Mesenchymal stem cell (in vitro differentiated cells and primary cell): ENCODE measurements around the gene KCNC1.

ENCODE experiments used
- DNase-seq: peaks from one replicate; pipeline ENCODE4 v3.0.0-alpha.2; 2013
- H2AFZ ChIP-seq: one replicate; pipeline ENCODE4 v1.6.1; 2013; ENCODE audit warnings: low read depth, mild to moderate bottlenecking, control low read depth, inconsistent platforms, low read length, moderate library complexity
- H2AK5ac ChIP-seq: 2 replicates; pipeline ENCODE4 v1.6.1; 2013; ENCODE audit warnings: low read length, moderate library complexity, mild to moderate bottlenecking, inconsistent platforms; ENCODE audit not compliant: severe bottlenecking
- H2BK120ac ChIP-seq: one replicate; pipeline ENCODE4 v1.6.1; 2013; ENCODE audit warnings: low read depth, mild to moderate bottlenecking, inconsistent platforms, low read length, moderate library complexity
- H2BK12ac ChIP-seq, 2 experiments: one replicate each; pipeline ENCODE4 v1.6.1; 2013; ENCODE audit warnings: inconsistent platforms in 2 of 2, low read length in 2 of 2, mild to moderate bottlenecking in 2 of 2, moderate library complexity in 2 of 2, control low read depth in 1 of 2
- H2BK15ac ChIP-seq: one replicate; pipeline ENCODE4 v1.6.1; 2013; ENCODE audit warnings: mild to moderate bottlenecking, low read depth, inconsistent platforms; ENCODE audit not compliant: poor library complexity, severe bottlenecking
- H2BK5ac ChIP-seq: 2 replicates; pipeline ENCODE4 v1.6.1; 2013; ENCODE audit warnings: low read depth, mild to moderate bottlenecking, low read length, control low read depth, inconsistent platforms; ENCODE audit not compliant: poor library complexity, severe bottlenecking
- H3K14ac ChIP-seq, 2 experiments: one replicate each; pipeline ENCODE4 v1.6.1; 2013; ENCODE audit warnings: inconsistent platforms in 2 of 2, low read length in 2 of 2, control low read depth in 1 of 2, mild to moderate bottlenecking in 1 of 2, moderate library complexity in 1 of 2
- H3K18ac ChIP-seq, 2 experiments: one replicate each; pipeline ENCODE4 v1.6.1; 2013; ENCODE audit warnings: inconsistent platforms in 2 of 2, low read length in 2 of 2, control low read depth in 1 of 2, low read depth in 1 of 2, mild to moderate bottlenecking in 1 of 2
- H3K23ac ChIP-seq, 2 experiments: one replicate each; pipeline ENCODE4 v1.6.1; 2013; ENCODE audit warnings: inconsistent platforms in 2 of 2, low read length in 2 of 2, mild to moderate bottlenecking in 2 of 2, moderate library complexity in 2 of 2, control low read depth in 1 of 2
- H3K27ac ChIP-seq: 2 replicates; pipeline ENCODE4 v1.5.1; 2013; ENCODE audit warnings: mild to moderate bottlenecking, moderate library complexity, low read length, control low read depth, inconsistent platforms; ENCODE audit not compliant: poor library complexity, severe bottlenecking
- H3K27me3 ChIP-seq, 2 experiments: 2 replicates each; pipeline versions ENCODE4 v1.6.1 to v1.7.0; 2013; ENCODE audit warnings: low read length in 2 of 2, mild to moderate bottlenecking in 2 of 2, moderate library complexity in 2 of 2, control low read depth in 1 of 2, inconsistent platforms in 1 of 2; ENCODE audit not compliant: control insufficient read depth in 1 of 2, insufficient read depth in 1 of 2
- H3K36me3 ChIP-seq, 2 experiments: 2 replicates each; pipeline versions ENCODE4 v1.6.1 to v1.7.0; 2013; ENCODE audit warnings: low read length in 2 of 2, control low read depth in 1 of 2, inconsistent platforms in 1 of 2, low read depth in 1 of 2, mild to moderate bottlenecking in 1 of 2; ENCODE audit not compliant: insufficient read depth in 2 of 2, control insufficient read depth in 1 of 2
- H3K4ac ChIP-seq, 2 experiments: one replicate each; pipeline ENCODE4 v1.6.1; 2013; ENCODE audit warnings: inconsistent platforms in 2 of 2, low read length in 2 of 2, mild to moderate bottlenecking in 2 of 2, moderate library complexity in 2 of 2, control low read depth in 1 of 2, low read depth in 1 of 2
- H3K4me1 ChIP-seq: 2 replicates; pipeline ENCODE4 v1.6.1; 2013; ENCODE audit warnings: low read depth, low read length, control low read depth; ENCODE audit not compliant: control insufficient read depth, insufficient read depth
- H3K4me2 ChIP-seq: 2 replicates; pipeline ENCODE4 v1.6.1; 2013; ENCODE audit warnings: low read length, mild to moderate bottlenecking, inconsistent platforms; ENCODE audit not compliant: poor library complexity, severe bottlenecking
- H3K4me3 ChIP-seq, 2 experiments: 2 replicates each; pipeline versions ENCODE4 v1.5.1 to v1.7.0; 2013; ENCODE audit warnings: low read length in 2 of 2, mild to moderate bottlenecking in 2 of 2, control low read depth in 1 of 2, low read depth in 1 of 2; ENCODE audit not compliant: insufficient read depth in 1 of 2
- H3K79me1 ChIP-seq: replicated peaks from 2 replicates; pipeline ENCODE4 v1.6.1; 2013; ENCODE audit warnings: mild to moderate bottlenecking, control low read depth, low read length, inconsistent platforms; ENCODE audit not compliant: poor library complexity, severe bottlenecking
- H3K9ac ChIP-seq: 2 replicates; pipeline ENCODE4 v1.7.0; 2013; ENCODE audit warnings: mild to moderate bottlenecking, low read length, moderate library complexity
- H3K9me3 ChIP-seq: 2 replicates; pipeline ENCODE4 v1.7.0; 2013; ENCODE audit warnings: mild to moderate bottlenecking, low read length; ENCODE audit not compliant: control insufficient read depth
- H4K8ac ChIP-seq: one replicate; pipeline ENCODE4 v1.6.1; 2013; ENCODE audit warnings: inconsistent platforms, mild to moderate bottlenecking, low read length, moderate library complexity
- H4K91ac ChIP-seq: one replicate; pipeline ENCODE4 v1.6.1; 2013; ENCODE audit warnings: mild to moderate bottlenecking, low read length, inconsistent platforms
- WGBS: methylation state at CpG from one replicate; pipeline ENCODE4 v1.1.7; 2013; ENCODE audit warnings: mixed read lengths; 5-methylcytosine and 5-hydroxymethylcytosine counted together

The KCNC1 gene

GRCh38 chr11:17699147-17700114, 35.1 kb upstream of the KCNC1 start:
- Histone ChIP-seq H2AFZ (no peak overlapping the region), H4K91ac (no peak overlapping the region), H4K8ac (no peak overlapping the region), H3K14ac (no peak overlapping the region), H2AK5ac (no peak overlapping the region), H3K4me3 (no peak overlapping the region), H3K4ac (no peak overlapping the region), H3K27ac (no peak overlapping the region), H3K9ac (no peak overlapping the region), H3K9me3 (no peaks in the 10 kb centered on the region), H2BK120ac (no peak overlapping the region), H3K36me3 (no peaks in the 10 kb centered on the region), H3K18ac (no peak overlapping the region), H3K4me1 (peaks cover 3% of the 10 kb centered on the region), H2BK5ac (no peak overlapping the region), H3K4me2 (no peak overlapping the region), H3K79me1 (no peaks in the 10 kb centered on the region), H3K23ac (no peak overlapping the region), H2BK15ac (no peak overlapping the region), H3K27me3 (peaks cover 33 to 34% of the 10 kb centered on the region in 2 experiments), H2BK12ac (no peak overlapping the region)
- no peak for DNase-seq
- 66% methylated on average over 5 of the region's 5 CpGs for WGBS

- Histone ChIP-seq H3K79me1 (no peaks in the 10 kb centered on the region), H2BK12ac (no peak overlapping the region), H3K9me3 (no peaks in the 10 kb centered on the region), H3K14ac (no peak overlapping the region), H3K23ac (no peak overlapping the region), H3K27ac (no peak overlapping the region), H3K4me1 (peaks cover 1% of the 10 kb centered on the region), H3K36me3 (no peaks in the 10 kb centered on the region), H2AFZ (no peak overlapping the region), H2BK5ac (no peak overlapping the region), H3K4me3 (no peak overlapping the region), H2BK120ac (no peak overlapping the region), H3K27me3 (peaks cover 23 to 25% of the 10 kb centered on the region in 2 experiments), H4K91ac (no peak overlapping the region), H2BK15ac (no peak overlapping the region), H3K4me2 (no peak overlapping the region), H3K18ac (no peak overlapping the region), H2AK5ac (no peak overlapping the region), H3K4ac (no peak overlapping the region), H3K9ac (no peak overlapping the region), H4K8ac (no peak overlapping the region)
- no peak for DNase-seq
- 83% methylated on average over 4 of the region's 4 CpGs for WGBS
Measured at GRCh38 chr11:17700991-17701390, 33.6 kb upstream of the KCNC1 start.

GRCh38 chr11:17702876-17703275, 31.7 kb upstream of the KCNC1 start:
- Histone ChIP-seq H3K36me3 (no peaks in the 10 kb centered on the region), H2BK5ac (no peak overlapping the region), H2AFZ (no peak overlapping the region), H3K18ac (no peak overlapping the region), H3K4me2 (no peak overlapping the region), H3K27ac (no peak overlapping the region), H3K23ac (no peak overlapping the region), H3K14ac (no peak overlapping the region), H3K9me3 (no peaks in the 10 kb centered on the region), H3K4me3 (no peak overlapping the region), H4K8ac (no peak overlapping the region), H2AK5ac (no peak overlapping the region), H4K91ac (no peak overlapping the region), H3K27me3 (peaks cover 5 to 7% of the 10 kb centered on the region in 2 experiments), H2BK15ac (no peak overlapping the region), H3K4me1 (no peaks in the 10 kb centered on the region), H3K79me1 (no peaks in the 10 kb centered on the region), H2BK12ac (no peak overlapping the region), H3K9ac (no peak overlapping the region), H2BK120ac (no peak overlapping the region), H3K4ac (no peak overlapping the region)
- DNase-seq, result no peak
- 64% methylated on average over 5 of the region's 5 CpGs for WGBS

- no peak overlapping the region for H3K4ac ChIP-seq
- H2BK15ac ChIP-seq, result no peak overlapping the region
- no peak overlapping the region for H2AFZ ChIP-seq
- H2BK12ac ChIP-seq, result no peak overlapping the region
- no peak for DNase-seq
- no peak overlapping the region for H3K9ac ChIP-seq
- no peak overlapping the region for H3K4me3 ChIP-seq
- no peak overlapping the region for H3K23ac ChIP-seq
- H3K4me1 ChIP-seq, result no peaks in the 10 kb centered on the region
- H3K4me2 ChIP-seq, result no peak overlapping the region
- no peak overlapping the region for H2BK120ac ChIP-seq
- no peaks in the 10 kb centered on the region for H3K36me3 ChIP-seq
- no peak overlapping the region for H4K91ac ChIP-seq
- H2BK5ac ChIP-seq, result no peak overlapping the region
- H3K27me3 ChIP-seq, result peaks cover 1 to 6% of the 10 kb centered on the region in 2 experiments
- H4K8ac ChIP-seq, result no peak overlapping the region
- H3K9me3 ChIP-seq, result no peaks in the 10 kb centered on the region
- H3K79me1 ChIP-seq, result no peaks in the 10 kb centered on the region
- no peak overlapping the region for H3K27ac ChIP-seq
- no peak overlapping the region for H3K14ac ChIP-seq
- no peak overlapping the region for H2AK5ac ChIP-seq
- 75% methylated on average over 2 of the region's 2 CpGs for WGBS
- no peak overlapping the region for H3K18ac ChIP-seq
Measured at GRCh38 chr11:17703951-17704350, 30.6 kb upstream of the KCNC1 start.
